Adipocyte (in vitro differentiated cells): ENCODE data around the gene PHAX.
"Not testable (repeated sequence)": the region's sequence is repeated elsewhere in the genome, so short reads cannot be mapped to it uniquely, and the experiment has no call there.

ENCODE experiments used
- DNase-seq: peaks from one replicate; pipeline ENCODE4 v3.0.0-alpha.2; 2015; ENCODE audit warnings: low read depth
- H3K27me3 ChIP-seq: replicated peaks from 2 replicates; pipeline ENCODE4 v1.7.0; 2013; ENCODE audit warnings: mild to moderate bottlenecking, low read length, moderate library complexity; ENCODE audit not compliant: control insufficient read depth, insufficient read depth
- H3K36me3 ChIP-seq: 2 replicates; pipeline ENCODE4 v1.7.0; 2013; ENCODE audit warnings: low read length, mild to moderate bottlenecking, moderate library complexity; ENCODE audit not compliant: control insufficient read depth, insufficient read depth, severe bottlenecking
- H3K4me1 ChIP-seq: 2 replicates; pipeline ENCODE4 v1.7.0; 2013; ENCODE audit warnings: mild to moderate bottlenecking, low read length, moderate library complexity; ENCODE audit not compliant: control insufficient read depth, insufficient read depth
- H3K4me3 ChIP-seq: 2 replicates; pipeline ENCODE4 v1.7.0; 2013; ENCODE audit warnings: mild to moderate bottlenecking, low read length, moderate library complexity
- H3K9ac ChIP-seq: 2 replicates; pipeline ENCODE4 v1.7.0; 2013; ENCODE audit warnings: mild to moderate bottlenecking, low read length, moderate library complexity
- H3K9me3 ChIP-seq: 2 replicates; pipeline ENCODE4 v1.7.0; 2013; ENCODE audit warnings: mild to moderate bottlenecking, low read length, moderate library complexity; ENCODE audit not compliant: control insufficient read depth

The PHAX gene

GRCh38 chr5:126659805-126660482 lies 59.2 kb downstream of the PHAX start:
- no peak for DNase-seq
- H3K4me3 ChIP-seq = no peak overlapping the region
- H3K4me1 ChIP-seq = no peaks in the 10 kb centered on the region
- no peaks in the 10 kb centered on the region for H3K36me3 ChIP-seq
- H3K27me3 ChIP-seq = no peaks in the 10 kb centered on the region
- H3K9ac ChIP-seq = no peak overlapping the region
- no peaks in the 10 kb centered on the region for H3K9me3 ChIP-seq

- Histone ChIP-seq H3K9me3 (peaks cover 3% of the 10 kb centered on the region), H3K36me3 (no peaks in the 10 kb centered on the region)
Observed at GRCh38 chr5:126664586-126664985, 63.8 kb downstream of the PHAX start.

GRCh38 chr5:126670109-126670508 lies 69.4 kb downstream of the PHAX start:
- H3K4me3 ChIP-seq, DNase-seq, H3K36me3 ChIP-seq, H3K9ac ChIP-seq, H3K27me3 ChIP-seq, H3K9me3 ChIP-seq, H3K4me1 ChIP-seq: not testable (repeated sequence)

More at GRCh38 chr5:126664586-126664985, 63.8 kb downstream of the PHAX start:
- Histone ChIP-seq H3K27me3 (no peaks in the 10 kb centered on the region), H3K4me3 (no peak overlapping the region), H3K4me1 (no peaks in the 10 kb centered on the region), H3K9ac (no peak overlapping the region)
- no peak for DNase-seq

- H3K27me3 ChIP-seq, H3K4me1 ChIP-seq, H3K36me3 ChIP-seq, H3K9me3 ChIP-seq, H3K4me3 ChIP-seq, DNase-seq, H3K9ac ChIP-seq: not testable (repeated sequence)
Observed at GRCh38 chr5:126671681-126672080, 70.9 kb downstream of the PHAX start.

GRCh38 chr5:126673477-126673876 lies 72.7 kb downstream of the PHAX start:
- H3K27me3 ChIP-seq = peaks cover 2% of the 10 kb centered on the region
- DNase-seq = no peak
- no peak overlapping the region for H3K4me3 ChIP-seq
- peaks cover 9% of the 10 kb centered on the region for H3K9me3 ChIP-seq
- no peaks in the 10 kb centered on the region for H3K4me1 ChIP-seq
- H3K36me3 ChIP-seq = no peaks in the 10 kb centered on the region
- no peak overlapping the region for H3K9ac ChIP-seq

GRCh38 chr5:126674145-126674544 lies 73.4 kb downstream of the PHAX start:
- no peak for DNase-seq
- Histone ChIP-seq H3K4me1 (no peaks in the 10 kb centered on the region), H3K4me3 (no peak overlapping the region), H3K36me3 (no peaks in the 10 kb centered on the region), H3K27me3 (peaks cover 2% of the 10 kb centered on the region), H3K9me3 (peaks cover 9% of the 10 kb centered on the region), H3K9ac (no peak overlapping the region)

GRCh38 chr5:126675338-126675737 lies 74.6 kb downstream of the PHAX start:
- DNase-seq = no peak
- Histone ChIP-seq H3K9ac (no peak overlapping the region), H3K4me3 (no peak overlapping the region), H3K4me1 (peaks cover 5% of the 10 kb centered on the region), H3K9me3 (no peaks in the 10 kb centered on the region), H3K36me3 (no peaks in the 10 kb centered on the region), H3K27me3 (peaks cover 2% of the 10 kb centered on the region)

- no peaks in the 10 kb centered on the region for H3K36me3 ChIP-seq
- H3K9ac ChIP-seq = no peak overlapping the region
- peaks cover 8% of the 10 kb centered on the region for H3K4me1 ChIP-seq
- DNase-seq = peak; percentile 85
- H3K27me3 ChIP-seq = peaks cover 2% of the 10 kb centered on the region
- H3K9me3 ChIP-seq = no peaks in the 10 kb centered on the region
- no peak overlapping the region for H3K4me3 ChIP-seq
Observed at GRCh38 chr5:126676195-126676624, 75.5 kb downstream of the PHAX start.
